Keratinocyte (primary cell): ENCODE data around the gene TRH. TPM values are rescaled to one million over a fixed set of nuclear protein-coding genes. Genes with fewer than 3 reads are reported as not detected.

Experiments
- DNase-seq: peaks from one replicate; pipeline ENCODE4 v3.0.0-alpha.2; 2011; ENCODE audit warnings: low read depth, missing footprints, low spot score
- FAIRE-seq: peaks from 2 replicates; lab custom pipeline; 2011; peaks lifted over from hg19 to GRCh38; lab: Jason Lieb, UNC
- H2AFZ ChIP-seq: 2 replicates; pipeline ENCODE4 v1.6.0; 2012; ENCODE audit warnings: low read length, control low read depth, inconsistent platforms; ENCODE audit not compliant: control insufficient read depth
- H3K27ac ChIP-seq: 2 replicates; pipeline ENCODE4 v1.5.1; 2011; ENCODE audit warnings: low read length; ENCODE audit not compliant: control insufficient read depth, insufficient read depth
- H3K27me3 ChIP-seq: 3 replicates; pipeline ENCODE4 v1.6.0; 2011; ENCODE audit warnings: low read length; ENCODE audit not compliant: control insufficient read depth, insufficient read depth; ENCODE audit errors: extremely low read depth
- H3K36me3 ChIP-seq, 2 experiments: 2 replicates in 1 of 2; 3 replicates in 1 of 2; pipeline ENCODE4 v1.5.1; 2011; ENCODE audit warnings: low read length in 2 of 2, mild to moderate bottlenecking in 1 of 2; ENCODE audit not compliant: control insufficient read depth in 2 of 2, insufficient read depth in 2 of 2; ENCODE audit errors: extremely low read depth in 1 of 2
- H3K4me1 ChIP-seq: 3 replicates; pipeline ENCODE4 v1.5.1; 2011; ENCODE audit warnings: low read length; ENCODE audit not compliant: control insufficient read depth, insufficient read depth; ENCODE audit errors: extremely low read depth
- H3K4me2 ChIP-seq: 3 replicates; pipeline ENCODE4 v1.6.0; 2011; ENCODE audit warnings: low read depth, low read length; ENCODE audit not compliant: control insufficient read depth, insufficient read depth; ENCODE audit errors: extremely low read depth
- H3K4me3 ChIP-seq, 3 experiments: fragments of 200-600 bp in 1 of 3; sonication (generic) in 1 of 3; 2 replicates in 2 of 3; 3 replicates in 1 of 3; pipeline ENCODE4 v1.5.1; 2011 to 2016; ENCODE audit warnings: low read length in 3 of 3, mild to moderate bottlenecking in 3 of 3, control low read depth in 2 of 3, inconsistent platforms in 1 of 3, low read depth in 1 of 3, mixed read lengths in 1 of 3, mixed run types in 1 of 3, moderate library complexity in 1 of 3; ENCODE audit not compliant: control insufficient read depth in 2 of 3, insufficient read depth in 2 of 3; ENCODE audit errors: extremely low read depth in 1 of 3
- H3K79me2 ChIP-seq: 2 replicates; pipeline ENCODE4 v1.6.0; 2012; ENCODE audit warnings: low read length; ENCODE audit not compliant: control insufficient read depth, insufficient read depth
- H3K9ac ChIP-seq: 3 replicates; pipeline ENCODE4 v1.6.0; 2011; ENCODE audit warnings: low read length; ENCODE audit not compliant: control insufficient read depth, insufficient read depth; ENCODE audit errors: extremely low read depth
- H3K9me1 ChIP-seq: 3 replicates; pipeline ENCODE4 v1.6.0; 2011; ENCODE audit warnings: low read length; ENCODE audit not compliant: control insufficient read depth, insufficient read depth; ENCODE audit errors: extremely low read depth
- H3K9me3 ChIP-seq: 2 replicates; pipeline ENCODE4 v1.5.1; 2012; ENCODE audit warnings: low read depth, low read length; ENCODE audit not compliant: control insufficient read depth
- H4K20me1 ChIP-seq: 3 replicates; pipeline ENCODE4 v1.6.0; 2011; ENCODE audit warnings: low read length; ENCODE audit not compliant: control insufficient read depth, insufficient read depth; ENCODE audit errors: extremely low read depth
- CTCF ChIP-seq, 3 experiments: IDR thresholded peaks in 1 of 3; conservative IDR thresholded peaks in 1 of 3; optimal IDR thresholded peaks in 1 of 3; 2 replicates in 2 of 3; 3 replicates in 1 of 3; pipeline versions ENCODE3 to v1.5.1; 2011; ENCODE audit warnings: low read length in 3 of 3, mild to moderate bottlenecking in 3 of 3, moderate library complexity in 2 of 3, control low read depth in 1 of 3, inconsistent platforms in 1 of 3; ENCODE audit not compliant: insufficient read depth in 2 of 3; ENCODE audit errors: extremely low read depth in 1 of 3
- EZH2 ChIP-seq: IDR thresholded peaks from one replicate; pipeline ENCODE4 v1.6.1; 2012; ENCODE audit warnings: inconsistent platforms, mild to moderate bottlenecking, low read length, moderate library complexity
- dilution Hi-C: fragments of 300-500 bp; cut with MboI; formaldehyde crosslinking; loops from one replicate; pipeline ENCODE4 v1.7.0; 2020; ENCODE audit warnings: low sequenced_read_pairs; ENCODE audit not compliant: extremely low pct_ligation_motif_present
- polyA plus RNA-seq, 5 experiments: library from polyadenylated mRNA; depleted of rRNA in 3 of 5; stranded (reverse) in 3 of 5; stranded (forward) in 1 of 5; unstranded in 1 of 5; fragments of >200 nt; gene quantifications; 1 replicate in 1 of 5; 2 replicates in 3 of 5; 3 replicates in 1 of 5; pipeline versions ENCODE4 v1.2.1 to v1.2.3, GENCODE V29; 2011 to 2012; ENCODE audit warnings: missing spikeins in 2 of 5, low read depth in 1 of 5, low replicate concordance in 1 of 5

TRH gene
- polyA plus RNA-seq, 1 donor (not counting 4 experiments of a cell fraction or from before 2014, with no cell fraction given) = not detected

GRCh38 chr3:129943020-129943419 is 31.5 kb upstream of the TRH start:
- DNase-seq (no peak), FAIRE-seq (no peak)
- H3K27ac ChIP-seq = no peak overlapping the region
- TF ChIP-seq CTCF (optimal IDR thresholded peaks at IDR 0.05 in 1 of 3, IDR thresholded peaks at IDR 0.05 in 1 of 3, conservative IDR thresholded peaks at IDR 0.05 in 1 of 3; ENCODE audit: extremely low read depth in 1 of 3, insufficient read depth in 2 of 3, low read length in 3 of 3) (no peak), EZH2 (no peak)
- H3K4me2 ChIP-seq = no peak overlapping the region
- H3K36me3 ChIP-seq = no peaks in the 10 kb centered on the region
- H3K9me1 ChIP-seq = no peaks in the 10 kb centered on the region
- H3K9ac ChIP-seq = no peak overlapping the region
- no peaks in the 10 kb centered on the region for H3K79me2 ChIP-seq
- peaks cover 3% of the 10 kb centered on the region for H3K27me3 ChIP-seq
- dilution Hi-C loops = no loop called here
- H4K20me1 ChIP-seq = no peaks in the 10 kb centered on the region
- H3K9me3 ChIP-seq = peaks cover 2% of the 10 kb centered on the region
- no peak overlapping the region for H3K4me3 ChIP-seq
- no peak overlapping the region for H2AFZ ChIP-seq
- no peaks in the 10 kb centered on the region for H3K4me1 ChIP-seq

- FAIRE-seq = no peak
- Histone ChIP-seq H3K36me3 (no peaks in the 10 kb centered on the region), H3K9ac (no peak overlapping the region), H3K27me3 (peaks cover 3% of the 10 kb centered on the region), H3K79me2 (no peaks in the 10 kb centered on the region), H3K4me3 (no peak overlapping the region), H2AFZ (no peak overlapping the region), H3K4me1 (no peaks in the 10 kb centered on the region), H3K9me1 (no peaks in the 10 kb centered on the region), H3K27ac (no peak overlapping the region), H3K9me3 (peaks cover 2% of the 10 kb centered on the region), H3K4me2 (no peak overlapping the region), H4K20me1 (no peaks in the 10 kb centered on the region)
- no peak for DNase-seq
- TF ChIP-seq CTCF (optimal IDR thresholded peaks at IDR 0.05 in 1 of 3, IDR thresholded peaks at IDR 0.05 in 1 of 3, conservative IDR thresholded peaks at IDR 0.05 in 1 of 3; ENCODE audit: extremely low read depth in 1 of 3, insufficient read depth in 2 of 3, low read length in 3 of 3) = no peak
- no peak for TF ChIP-seq EZH2
- dilution Hi-C loops = no loop called here
These were observed 29.8 kb upstream of the TRH start for GRCh38 chr3:129944709-129945108.
